ENCODE data around the gene EFCAB6.

EFCAB6 gene

GRCh38 chr22:43843783-43844530 lies 31.9 kb upstream of the EFCAB6 start:
- no peak for DNase-seq (ENCODE audit: low read depth, low spot score)
- no peak overlapping the region for H3K4me3 ChIP-seq (ENCODE audit: low read depth, low read length)
- in situ Hi-C loops (cut with HindIII; ENCODE audit: low sequenced_read_pairs), result no loop called here
- no peak for TF ChIP-seq CTCF (IDR thresholded peaks at IDR 0.05; ENCODE audit: low read depth, low read length)

- no peak for TF ChIP-seq CTCF (IDR thresholded peaks at IDR 0.05; ENCODE audit: low read depth, low read length)
- no peak for DNase-seq (ENCODE audit: low read depth, low spot score)
- in situ Hi-C loops (cut with HindIII; ENCODE audit: low sequenced_read_pairs), result no loop called here
- H3K4me3 ChIP-seq (ENCODE audit: low read depth, low read length), result no peak overlapping the region
Observed at GRCh38 chr22:43841742-43842141, 29.6 kb upstream of the EFCAB6 start.

- in situ Hi-C loops (cut with HindIII; ENCODE audit: low sequenced_read_pairs), result no loop called here
Observed at GRCh38 chr22:43840851-43841250, 28.7 kb upstream of the EFCAB6 start.

GRCh38 chr22:43840431-43840830 lies 28.3 kb upstream of the EFCAB6 start:
- no peak overlapping the region for H3K4me3 ChIP-seq (ENCODE audit: low read depth, low read length)
- no peak for TF ChIP-seq CTCF (IDR thresholded peaks at IDR 0.05; ENCODE audit: low read depth, low read length)
- in situ Hi-C loops (cut with HindIII; ENCODE audit: low sequenced_read_pairs), result no loop called here
- no peak for DNase-seq (ENCODE audit: low read depth, low spot score)

More at GRCh38 chr22:43840851-43841250, 28.7 kb upstream of the EFCAB6 start:
- DNase-seq (ENCODE audit: low read depth, low spot score), result no peak
- TF ChIP-seq CTCF (IDR thresholded peaks at IDR 0.05; ENCODE audit: low read depth, low read length), result no peak
- H3K4me3 ChIP-seq (ENCODE audit: low read depth, low read length), result no peak overlapping the region

- TF ChIP-seq CTCF (IDR thresholded peaks at IDR 0.05; ENCODE audit: low read depth, low read length), result no peak
- no peak overlapping the region for H3K4me3 ChIP-seq (ENCODE audit: low read depth, low read length)
- in situ Hi-C loops (cut with HindIII; ENCODE audit: low sequenced_read_pairs), result no loop called here
- DNase-seq (ENCODE audit: low read depth, low spot score), result no peak
Observed at GRCh38 chr22:43839781-43840180, 27.7 kb upstream of the EFCAB6 start.

- H3K4me3 ChIP-seq (ENCODE audit: low read depth, low read length), result no peak overlapping the region
- in situ Hi-C loops (cut with HindIII; ENCODE audit: low sequenced_read_pairs), result no loop called here
- DNase-seq (ENCODE audit: low read depth, low spot score), result no peak
- TF ChIP-seq CTCF (IDR thresholded peaks at IDR 0.05; ENCODE audit: low read depth, low read length), result no peak
Observed at GRCh38 chr22:43838571-43839307, 26.6 kb upstream of the EFCAB6 start.

Measured in astrocyte of the spinal cord (primary cell).